GM18502 (cell line): Measurements from ENCODE around the gene ZNF814.
"Not testable (repeated sequence)": the region's sequence is repeated elsewhere in the genome, so short reads cannot be mapped to it uniquely, and the experiment has no call there.

ENCODE experiments used
- ATAC-seq: cut with Tn5 transposase; IDR thresholded peaks from one replicate; pipeline ENCODE4 v1.9.1; 2021; ENCODE audit warnings: mild to moderate bottlenecking; ENCODE audit not compliant: unreplicated experiment, poor library complexity

Gene ZNF814

DNA sequence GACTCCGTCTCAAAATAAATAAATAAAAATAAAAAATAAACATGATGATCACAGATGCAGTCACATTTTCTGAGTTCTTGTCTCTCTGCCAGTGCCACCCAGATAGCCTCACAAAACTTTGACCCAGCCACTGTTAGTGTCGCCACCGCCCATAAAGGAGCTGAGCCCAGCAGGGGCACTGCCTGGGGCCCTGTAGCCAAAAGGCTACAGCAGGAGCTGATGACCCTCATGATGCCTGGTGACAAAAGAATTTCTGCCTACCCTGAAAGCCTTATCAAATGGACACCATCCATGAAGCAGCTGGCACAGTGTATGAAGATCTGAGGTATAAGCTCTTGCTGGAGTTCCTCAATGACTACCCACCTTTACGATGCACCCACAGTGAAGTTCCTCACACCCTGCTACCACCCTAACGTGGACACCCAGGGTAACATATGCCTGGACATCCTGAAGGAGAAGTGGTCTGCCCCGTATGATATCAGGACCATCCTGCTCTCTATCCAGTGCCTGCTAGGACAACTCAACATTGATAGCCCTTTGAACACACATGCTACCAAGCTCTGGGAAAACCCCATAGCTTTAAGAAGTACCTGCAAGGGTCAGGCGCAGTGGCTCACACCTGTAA is 20.9 kb downstream of the ZNF814 start:
- no peak for ATAC-seq

DNA sequence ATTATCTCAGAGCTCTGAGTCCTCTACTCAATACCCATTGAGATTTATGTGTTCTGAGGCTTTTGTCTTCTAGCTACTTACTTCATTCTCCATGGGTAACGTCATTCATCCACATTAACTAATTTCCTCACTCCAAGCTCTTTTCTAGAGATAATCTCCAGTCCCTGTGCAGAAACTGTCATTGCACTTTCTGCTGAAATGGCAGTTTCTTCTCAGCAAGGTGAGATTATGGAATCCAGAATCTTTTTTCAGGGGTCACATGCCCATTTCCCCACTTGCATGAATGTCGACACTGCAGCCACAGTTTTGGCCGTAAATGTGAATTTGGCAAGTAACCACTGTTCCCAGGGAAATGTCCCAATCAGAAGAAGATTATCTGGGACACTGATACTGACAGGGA is 26.5 kb downstream of the ZNF814 start:
- not testable (repeated sequence) for ATAC-seq

DNA sequence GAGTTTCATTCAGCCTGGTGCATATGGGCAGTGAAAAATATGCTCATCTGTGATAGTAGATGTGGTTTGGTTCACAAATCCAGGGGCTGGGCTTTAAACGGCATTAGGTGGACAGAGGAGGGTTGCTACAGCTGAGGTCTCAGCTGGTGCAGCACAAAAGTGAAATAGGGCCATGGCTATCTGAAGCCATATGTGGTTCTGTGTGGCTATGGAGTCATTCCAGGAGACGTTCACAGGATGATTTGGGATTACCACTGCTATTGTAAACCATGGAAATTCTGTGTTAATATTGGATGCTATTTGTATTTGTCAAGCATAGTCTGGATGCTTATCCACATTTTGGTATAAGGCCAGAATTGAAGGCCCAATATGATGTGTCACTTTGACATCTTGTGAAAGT is 34.7 kb downstream of the ZNF814 start:
- not testable (repeated sequence) for ATAC-seq

DNA sequence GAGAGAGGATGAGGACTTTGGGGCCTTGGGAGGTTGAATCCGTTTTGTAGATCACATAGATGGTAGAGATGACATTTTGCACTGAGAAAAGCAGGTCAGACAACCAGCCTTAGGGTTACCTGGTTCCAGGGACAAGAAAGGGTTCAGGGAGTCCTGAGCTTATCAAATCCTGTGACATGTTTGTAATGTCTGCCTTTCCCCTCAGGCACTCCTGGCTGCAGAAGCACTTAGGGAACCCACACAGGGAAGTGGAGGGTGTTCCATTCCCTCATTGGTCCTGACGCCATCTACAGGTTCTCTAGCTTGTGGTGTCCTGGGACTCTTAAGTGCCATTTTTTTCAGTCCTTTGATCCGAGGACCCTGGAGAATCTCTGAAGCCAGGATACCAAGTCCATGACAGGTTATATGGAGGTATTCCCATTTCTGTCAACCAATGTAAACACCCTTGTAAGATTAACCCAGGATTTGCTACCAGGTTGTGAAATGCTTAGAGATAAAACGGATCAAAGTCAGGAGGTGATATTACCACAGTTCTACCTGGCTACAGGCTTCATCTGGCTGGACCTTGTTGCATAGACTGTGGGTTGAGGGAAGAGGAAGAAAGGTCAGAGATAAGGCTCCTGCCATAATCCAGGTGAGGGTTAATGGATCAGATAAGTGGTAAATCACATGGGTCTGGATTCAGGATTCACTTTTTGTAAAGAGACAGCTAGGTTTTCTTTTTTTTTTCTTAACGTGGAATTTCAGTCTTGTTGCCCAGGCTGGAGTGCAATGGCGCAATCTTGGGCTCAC is 36.8 kb downstream of the ZNF814 start:
- ATAC-seq = not testable (repeated sequence)

DNA sequence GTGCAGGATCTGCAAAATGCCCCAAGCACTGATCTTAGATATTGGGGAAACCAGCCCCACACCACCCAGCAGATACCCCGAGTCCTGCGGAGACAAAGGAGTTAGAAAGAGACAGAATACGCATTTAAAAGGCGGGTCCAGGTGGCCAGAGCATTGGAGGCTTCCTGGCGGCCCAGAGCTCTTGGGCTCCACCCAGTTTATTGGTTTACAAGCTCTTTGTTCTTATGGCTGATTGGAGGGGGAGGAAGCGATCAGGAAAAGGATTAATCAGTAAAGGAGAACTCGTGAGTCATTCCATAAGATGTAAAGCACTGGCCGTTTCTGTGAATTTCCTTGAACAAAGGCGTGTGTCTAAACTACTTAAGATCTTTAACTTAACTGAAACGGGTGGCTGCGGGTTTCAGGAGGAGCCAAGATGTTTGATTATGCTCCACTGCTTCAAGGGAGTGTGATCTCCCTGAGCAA is 38.3 kb downstream of the ZNF814 start:
- ATAC-seq = no peak

DNA sequence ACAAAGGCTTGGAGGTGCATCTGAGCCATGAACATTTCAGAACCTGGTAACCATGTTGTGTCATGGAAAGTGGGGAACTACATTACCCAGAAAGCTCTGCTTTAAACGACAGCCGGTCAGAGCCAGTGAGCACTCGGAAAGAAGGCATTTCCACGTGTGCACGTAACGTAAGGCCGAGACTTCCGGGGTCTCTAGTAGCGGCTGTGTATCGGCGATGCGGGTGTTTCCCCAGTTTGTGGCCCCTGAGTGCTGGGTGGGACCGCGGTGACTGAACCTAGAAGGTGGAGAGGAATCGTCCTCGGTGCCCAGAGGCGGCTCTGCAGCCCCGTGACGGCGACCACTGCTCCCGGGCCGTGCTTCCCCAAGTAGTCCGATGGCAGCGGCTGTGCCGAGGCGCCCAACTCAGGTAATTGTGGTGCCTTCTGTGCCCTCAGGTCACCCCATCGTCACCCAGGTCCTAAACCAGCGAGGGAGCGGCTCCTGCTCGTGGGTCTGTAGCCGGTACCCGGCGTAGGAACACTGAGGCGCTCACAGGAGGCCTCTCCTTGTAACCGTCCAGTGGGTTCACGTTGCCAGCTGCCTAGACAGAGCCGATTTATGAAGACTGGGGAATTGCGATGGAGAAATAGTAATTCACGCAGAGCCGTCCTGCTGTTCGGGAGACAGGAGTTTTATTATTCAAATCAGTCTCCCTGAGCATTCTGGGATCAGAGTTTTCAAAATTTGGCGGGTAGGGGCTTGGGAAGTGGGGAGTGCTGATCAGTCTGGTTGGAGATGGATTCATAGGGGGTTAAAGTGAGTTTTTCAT is 39.0 kb downstream of the ZNF814 start, which contains the start of gene ZNF587:
Gene ZNF587, plus strand, starts transcription at position 194 of the 808 bp plus-strand sequence. Its CDS starts 180 bp downstream, at position 374.
- ATAC-seq = peak; percentile 95

DNA sequence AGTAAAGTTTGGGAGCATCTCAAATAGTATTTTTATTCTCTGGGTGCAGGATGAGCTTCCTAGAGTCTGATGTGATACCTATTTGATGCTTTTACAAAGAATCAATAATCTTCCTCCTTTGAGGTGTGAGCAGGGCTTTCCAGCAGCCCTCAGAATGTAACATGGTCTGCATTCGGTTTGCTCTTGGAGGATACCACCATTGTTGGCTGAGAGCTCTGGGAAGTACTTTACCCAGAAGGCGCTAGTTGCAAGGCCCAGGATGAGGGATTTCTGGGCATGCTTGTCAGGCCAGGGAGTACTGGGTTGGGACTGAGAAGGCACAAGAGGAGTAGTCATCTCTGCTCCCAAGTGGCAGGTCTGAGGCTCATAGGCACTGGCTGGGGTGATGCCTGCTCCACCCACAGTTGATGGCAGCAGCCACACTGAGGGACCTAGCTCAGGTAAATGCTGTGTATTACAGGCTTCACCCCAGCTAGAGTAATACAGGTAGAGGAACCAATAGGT is 39.6 kb downstream of the ZNF814 start:
- ATAC-seq = peak; percentile 24

DNA sequence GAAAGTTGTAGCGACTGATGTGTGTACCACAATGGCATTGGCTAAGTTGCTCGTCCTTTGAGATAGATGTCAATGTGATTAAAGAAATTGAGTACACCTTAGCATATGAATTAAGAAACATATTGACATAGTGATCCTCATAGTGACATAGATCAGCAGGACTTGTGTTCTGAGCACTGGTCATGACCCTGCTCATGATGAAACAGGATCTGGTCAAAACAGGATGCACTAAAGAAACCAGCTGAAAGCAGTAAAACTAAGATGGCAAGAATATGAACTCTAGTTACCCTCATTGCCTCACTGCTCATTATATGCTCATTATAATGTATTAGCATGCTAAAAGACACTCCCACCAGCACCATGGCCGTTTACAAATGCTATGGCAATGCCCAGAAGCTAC is 41.7 kb downstream of the ZNF814 start:
- ATAC-seq = not testable (repeated sequence)

DNA sequence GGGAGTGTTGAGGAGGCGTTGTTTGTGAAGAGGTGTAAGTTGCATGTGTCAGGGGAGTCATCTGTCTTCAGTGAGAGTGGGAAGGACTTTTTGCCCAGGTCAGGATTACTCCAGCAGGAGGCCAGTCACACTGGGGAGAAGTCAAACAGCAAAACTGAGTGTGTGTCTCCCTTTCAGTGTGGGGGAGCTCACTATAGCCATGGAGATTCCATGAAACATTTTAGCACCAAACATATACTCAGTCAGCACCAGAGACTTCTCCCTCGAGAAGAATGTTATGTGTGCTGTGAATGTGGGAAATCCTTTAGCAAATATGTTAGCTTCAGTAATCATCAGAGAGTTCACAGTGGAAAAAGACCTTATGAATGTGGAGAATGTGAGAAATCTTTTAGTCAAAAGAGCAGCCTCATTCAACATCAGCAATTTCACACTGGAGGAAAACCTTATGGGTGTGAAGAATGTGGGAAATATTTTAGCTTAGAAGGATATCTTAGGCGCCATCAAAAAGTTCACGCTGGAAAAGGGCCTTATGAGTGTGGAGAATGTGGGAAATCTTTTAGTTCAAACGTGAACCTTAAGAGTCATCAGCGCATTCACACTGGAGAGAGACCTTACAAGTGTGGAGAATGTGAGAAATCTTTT is 47.6 kb downstream of the ZNF814 start:
- no peak for ATAC-seq

DNA sequence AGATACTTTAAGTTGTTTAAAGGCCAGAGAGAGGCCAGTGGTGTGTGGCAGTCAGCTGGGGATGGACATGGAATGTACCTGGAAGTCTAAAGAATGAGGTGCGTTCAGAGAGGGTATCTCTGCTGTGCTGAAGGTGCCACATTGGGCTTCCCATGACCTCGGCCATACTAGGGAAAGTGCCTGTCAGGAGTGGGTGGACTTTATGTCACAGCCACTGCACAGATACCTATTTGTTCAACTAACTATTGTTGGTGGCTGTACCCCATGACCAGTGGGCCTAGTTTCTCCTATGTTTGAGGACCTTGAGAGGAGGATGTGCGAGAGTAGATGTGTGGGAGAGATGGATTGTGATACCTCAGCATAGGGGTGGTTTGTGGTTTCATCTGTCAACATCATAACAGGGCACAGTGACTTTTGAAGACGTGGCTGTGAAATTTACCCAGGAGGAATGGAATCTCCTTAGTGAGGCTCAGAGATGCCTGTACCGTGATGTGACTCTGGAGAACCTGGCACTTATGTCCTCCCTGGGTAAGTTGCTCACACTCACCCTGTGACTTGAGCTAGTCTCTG is 50.1 kb downstream of the ZNF814 start:
- not testable (repeated sequence) for ATAC-seq

DNA sequence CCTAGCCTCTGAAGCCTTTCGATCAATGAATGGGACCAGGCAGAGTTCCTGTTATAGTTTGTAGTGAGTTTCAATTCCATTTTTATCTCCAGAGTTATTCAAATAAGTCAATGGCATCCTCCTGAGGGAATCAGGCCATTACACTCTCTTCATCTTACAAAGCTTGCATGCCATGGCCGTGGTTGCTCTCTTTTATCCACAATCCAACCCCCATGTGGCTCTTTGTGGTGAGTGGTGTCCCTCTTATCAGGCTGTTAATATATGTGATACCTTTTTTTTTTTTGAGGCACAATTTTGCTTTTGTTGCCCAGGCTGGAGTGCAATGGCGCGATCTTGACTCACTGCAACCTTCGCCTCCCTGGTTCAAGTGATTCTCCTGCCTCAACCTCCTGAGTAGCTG is 51.8 kb downstream of the ZNF814 start:
- not testable (repeated sequence) for ATAC-seq

DNA sequence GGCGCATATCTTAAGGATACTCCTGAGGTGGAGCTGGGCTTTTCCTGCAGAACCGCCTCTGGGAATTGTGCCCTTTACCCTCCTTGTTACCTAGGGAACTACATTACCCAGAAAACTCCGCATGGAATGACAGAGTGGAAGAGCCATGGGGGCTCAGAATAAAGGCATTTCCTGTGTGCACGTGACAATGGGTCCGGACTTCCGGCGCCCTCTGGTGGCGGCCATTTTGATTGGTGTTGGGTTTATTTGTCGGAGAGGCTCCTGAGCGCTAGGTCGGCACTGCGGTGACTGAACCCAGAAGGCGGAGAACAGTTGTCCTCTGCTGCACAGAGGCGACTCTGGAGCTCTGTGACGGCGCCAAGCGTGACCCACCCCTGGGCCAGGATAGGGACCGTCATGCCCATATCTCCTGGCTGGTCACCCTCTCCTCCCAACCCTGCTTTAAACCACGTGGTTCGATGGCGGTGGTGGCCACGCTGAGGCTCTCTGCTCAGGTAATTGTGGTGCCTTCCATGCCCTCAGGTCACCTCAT is 58.7 kb downstream of the ZNF814 start, which contains the start of gene ZNF587B:
Gene ZNF587B, plus strand, starts transcription at position 229 of the 532 bp plus-strand sequence. Its CDS starts 230 bp downstream, at position 459.
- no peak for ATAC-seq

DNA sequence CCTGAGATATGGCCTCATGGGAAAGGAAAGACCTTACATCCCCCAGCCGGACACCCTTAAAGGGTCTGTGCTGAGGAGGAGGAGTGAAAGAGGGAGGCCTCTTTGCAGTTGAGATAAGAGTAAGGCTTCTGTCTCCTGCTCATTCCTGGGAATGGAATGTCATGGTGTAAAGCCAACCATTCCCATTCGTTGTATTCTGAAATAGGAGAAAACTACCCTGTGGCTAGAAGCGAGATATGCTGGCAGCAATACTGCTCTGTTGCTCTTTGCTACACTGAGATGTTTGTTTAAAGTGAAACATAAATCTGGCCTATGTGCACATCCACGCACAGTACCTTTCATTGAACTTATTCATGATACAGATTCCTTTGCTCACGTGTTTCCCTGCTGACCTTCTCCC is 59.5 kb downstream of the ZNF814 start:
- no peak for ATAC-seq

DNA sequence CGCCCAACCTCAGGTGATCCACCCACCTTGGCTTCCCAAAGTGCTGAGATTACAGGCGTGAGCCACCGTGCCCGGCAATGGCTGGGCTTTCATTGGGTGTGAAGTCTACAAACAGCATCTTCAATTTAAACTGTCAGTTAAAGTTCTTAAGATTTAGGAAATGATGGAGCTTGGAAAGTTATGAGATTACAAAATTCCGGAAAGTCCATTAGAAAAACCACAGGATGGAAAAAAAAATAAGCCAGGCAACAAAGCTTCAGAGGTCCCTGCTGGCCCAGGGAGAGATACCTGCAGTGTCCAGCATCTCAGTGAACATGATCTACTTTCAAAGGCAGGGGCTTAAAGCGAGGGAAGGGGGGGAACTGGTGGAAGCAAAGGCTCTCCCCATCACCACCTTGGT is 63.3 kb downstream of the ZNF814 start:
- no peak for ATAC-seq

DNA sequence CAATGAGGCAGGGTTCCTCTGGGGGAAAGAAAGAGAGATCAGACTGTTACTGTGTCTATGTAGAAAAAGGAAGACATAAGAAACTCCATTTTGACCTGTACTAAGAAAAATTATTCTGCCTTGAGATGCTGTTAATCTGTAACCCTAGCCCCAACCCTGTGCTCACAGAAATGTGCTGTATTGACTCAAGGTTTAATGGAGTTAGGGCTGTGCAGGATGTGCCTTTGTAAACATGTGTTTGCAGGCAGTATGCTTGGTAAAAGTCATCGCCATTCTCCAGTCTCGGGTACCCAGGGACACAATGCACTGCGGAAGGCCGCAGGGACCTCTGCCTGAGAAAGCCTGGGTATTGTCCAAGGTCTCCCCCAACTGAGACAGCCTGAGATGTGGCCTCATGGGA is 65.2 kb downstream of the ZNF814 start:
- not testable (repeated sequence) for ATAC-seq

DNA sequence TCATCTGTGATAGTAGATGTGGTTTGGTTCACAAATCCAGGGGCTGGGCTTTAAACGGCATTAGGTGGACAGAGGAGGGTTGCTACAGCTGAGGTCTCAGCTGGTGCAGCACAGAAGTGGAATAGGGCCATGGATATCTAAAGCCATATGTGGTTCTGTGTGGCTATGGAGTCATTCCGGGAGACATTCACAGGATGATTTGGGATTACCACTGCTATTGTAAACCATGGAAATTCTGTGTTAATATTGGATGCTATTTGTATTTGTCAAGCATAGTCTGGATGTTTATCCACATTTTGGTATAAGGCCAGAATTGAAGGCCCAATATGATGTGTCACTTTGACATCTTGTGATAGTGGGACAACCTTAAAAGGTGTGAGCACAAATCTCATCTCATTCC is 65.7 kb downstream of the ZNF814 start:
- not testable (repeated sequence) for ATAC-seq

DNA sequence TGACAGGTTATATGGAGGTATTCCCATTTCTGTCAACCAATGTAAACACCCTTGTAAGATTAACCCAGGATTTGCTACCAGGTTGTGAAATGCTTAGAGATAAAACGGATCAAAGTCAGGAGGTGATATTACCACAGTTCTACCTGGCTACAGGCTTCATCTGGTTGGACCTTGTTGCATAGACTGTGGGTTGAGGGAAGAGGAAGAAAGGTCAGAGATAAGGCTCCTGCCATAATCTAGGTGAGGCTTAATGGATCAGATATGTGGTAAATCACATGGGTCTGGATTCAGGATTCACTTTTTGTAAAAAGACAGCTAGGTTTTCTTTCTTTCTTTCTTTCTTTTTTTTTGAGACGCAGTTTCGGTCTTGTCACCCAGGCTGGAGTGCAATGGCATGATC is 67.3 kb downstream of the ZNF814 start:
- ATAC-seq = not testable (repeated sequence)

DNA sequence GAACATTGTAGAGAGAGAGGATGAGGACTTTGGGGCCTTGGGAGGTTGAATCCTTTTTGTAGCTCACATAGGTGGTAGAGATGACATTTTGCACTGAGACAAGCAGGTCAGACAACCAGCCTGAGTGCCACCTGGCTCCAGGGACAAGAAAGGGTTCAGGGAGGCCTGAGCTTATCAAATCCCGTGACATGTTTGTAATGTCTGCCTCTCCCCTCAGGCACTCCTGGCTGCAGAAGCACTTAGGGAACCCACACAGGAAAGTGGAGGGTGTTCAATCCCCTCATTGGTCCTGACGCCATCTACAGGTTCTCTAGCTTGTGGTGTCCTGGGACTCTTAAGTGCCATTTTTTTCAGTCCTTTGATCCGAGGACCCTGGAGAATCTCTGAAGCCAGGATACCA is 67.7 kb downstream of the ZNF814 start:
- ATAC-seq = not testable (repeated sequence)

DNA sequence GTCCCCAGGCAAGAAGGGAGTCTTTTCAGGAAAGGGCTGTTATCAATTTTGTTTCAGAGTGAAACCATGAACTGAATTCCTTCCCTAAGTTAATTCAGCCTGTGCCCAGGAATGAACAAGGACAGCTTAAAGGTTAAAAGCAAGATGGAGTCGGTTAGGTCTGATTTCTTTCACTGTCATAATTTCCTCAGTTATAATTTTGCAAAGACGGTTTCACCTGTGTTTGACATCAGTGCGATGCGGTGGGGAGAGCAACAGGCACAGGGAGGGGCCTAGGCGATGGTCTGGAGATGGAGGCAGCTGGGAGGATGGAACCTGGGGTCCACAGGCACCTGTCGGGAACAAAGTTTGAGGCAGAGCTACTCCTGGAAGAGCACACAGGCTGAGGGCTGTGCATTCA is 68.2 kb downstream of the ZNF814 start:
- no peak for ATAC-seq
